ENCODE data around the gene KRTAP5-9.
"Not testable (repeated sequence)": the region's sequence is repeated elsewhere in the genome, so short reads cannot be mapped to it uniquely, and the experiment has no call there.

KRTAP5-9 gene

GRCh38 chr11:71534711-71535608 lies 13.3 kb upstream of the KRTAP5-9 start:
- DNase-seq: not testable (repeated sequence)

GRCh38 chr11:71535825-71536224 lies 12.4 kb upstream of the KRTAP5-9 start:
- DNase-seq: no peak

GRCh38 chr11:71537537-71537936 lies 10.7 kb upstream of the KRTAP5-9 start:
- DNase-seq: no peak

- not testable (repeated sequence) for DNase-seq
Measured at GRCh38 chr11:71537977-71538665, 10.1 kb upstream of the KRTAP5-9 start, which contains the start of gene KRTAP5-8. KRTAP5-8 (plus strand) TSS chr11:71538025; CDS start chr11:71538056, 31 bp downstream.

GRCh38 chr11:71538666-71538990 lies 9.6 kb upstream of the KRTAP5-9 start:
- DNase-seq: no peak

- DNase-seq: no peak
Measured at GRCh38 chr11:71539017-71539416, 9.2 kb upstream of the KRTAP5-9 start.

- not testable (repeated sequence) for DNase-seq
Measured at GRCh38 chr11:71539971-71540370, 8.2 kb upstream of the KRTAP5-9 start.

- not testable (repeated sequence) for DNase-seq
Measured at GRCh38 chr11:71540521-71541304, 7.5 kb upstream of the KRTAP5-9 start.

- no peak for DNase-seq
Measured at GRCh38 chr11:71542382-71542781, 5.8 kb upstream of the KRTAP5-9 start.

- no peak for DNase-seq
Measured at GRCh38 chr11:71542879-71543777, 5.1 kb upstream of the KRTAP5-9 start.

GRCh38 chr11:71543866-71544265 lies 4.4 kb upstream of the KRTAP5-9 start:
- DNase-seq: no peak

GRCh38 chr11:71544525-71545214 lies 3.5 kb upstream of the KRTAP5-9 start:
- no peak for DNase-seq

GRCh38 chr11:71545405-71545966 lies 2.7 kb upstream of the KRTAP5-9 start:
- DNase-seq: no peak

- no peak for DNase-seq
Measured at GRCh38 chr11:71548716-71549151, 514 bp downstream of the KRTAP5-9 start.

GRCh38 chr11:71551711-71552110 lies 3.5 kb downstream of the KRTAP5-9 start:
- no peak for DNase-seq

GRCh38 chr11:71554996-71555395 lies 6.8 kb downstream of the KRTAP5-9 start:
- no peak for DNase-seq

GRCh38 chr11:71555508-71555907 lies 7.3 kb downstream of the KRTAP5-9 start:
- no peak for DNase-seq

GRCh38 chr11:71556018-71556417 lies 7.8 kb downstream of the KRTAP5-9 start:
- no peak for DNase-seq

GRCh38 chr11:71557257-71557656 lies 9.0 kb downstream of the KRTAP5-9 start:
- no peak for DNase-seq

- DNase-seq: no peak
Measured at GRCh38 chr11:71558996-71559395, 10.8 kb downstream of the KRTAP5-9 start.

GRCh38 chr11:71562120-71562519 lies 13.9 kb downstream of the KRTAP5-9 start:
- no peak for DNase-seq

Data from activated T-cell treated with anti-CD3 and anti-CD28 coated beads, Interleukin-2, amount 50 U/mL, for 1 hour (primary cell).